Esophagus squamous epithelium (tissue), 5 donors: ENCODE measurements around the gene ACVR1B. TPM values are rescaled to one million over a fixed set of nuclear protein-coding genes. Genes with fewer than 3 reads are reported as not detected.

Experiments used
- DNase-seq: peaks from one replicate; lab custom pipeline; 2025; lab: John Stamatoyannopoulos, UW
- H3K27ac ChIP-seq, 4 donors: fragments of 200-600 bp; sonication (generic); one replicate each; pipeline ENCODE4 v1.5.1; 2016 to 2019; ENCODE audit warnings: mild to moderate bottlenecking in 1 of 4
- H3K27me3 ChIP-seq, 4 donors: fragments of 200-600 bp; sonication (generic); 1 replicate in 3 of 4; 2 replicates in 1 of 4; pipeline versions ENCODE4 v1.5.1 to v1.6.0; 2017 to 2021; ENCODE audit warnings: antibody characterized with exemption in 1 of 4
- H3K36me3 ChIP-seq, 3 donors: fragments of 200-600 bp; sonication (generic); one replicate each; pipeline ENCODE4 v1.5.1; 2016 to 2019
- H3K4me1 ChIP-seq, 3 donors: fragments of 200-600 bp; sonication (generic); one replicate each; pipeline ENCODE4 v1.5.1; 2017 to 2019
- H3K4me3 ChIP-seq, 4 donors: fragments of 200-600 bp; sonication (generic); 1 replicate in 3 of 4; 2 replicates in 1 of 4; pipeline ENCODE4 v1.5.1; 2016 to 2019; ENCODE audit warnings: mild to moderate bottlenecking in 2 of 4, moderate library complexity in 1 of 4
- H3K9me3 ChIP-seq, 3 donors: fragments of 200-600 bp; sonication (generic); one replicate each; pipeline ENCODE4 v1.5.1; 2016 to 2019
- POLR2A ChIP-seq, 4 donors: fragments of 450-650 bp; IDR thresholded peaks; one replicate each; pipeline ENCODE4 v1.6.1; 2017; ENCODE audit warnings: antibody characterized with exemption in 4 of 4, mild to moderate bottlenecking in 4 of 4, moderate library complexity in 3 of 4
- WGBS, 2 donors: methylation state at CpG; one replicate each; pipeline ENCODE4 v1.1.5; 2018; 5-methylcytosine and 5-hydroxymethylcytosine counted together
- intact Hi-C: fragments of 100-400 bp; cut with DNase I; formaldehyde crosslinking; loops from one replicate; pipeline ENCODE4 v1.15.0; 2022
- total RNA-seq, 4 donors: library from RNA; depleted of rRNA; stranded (reverse); fragments of >200 nt; gene quantifications; one replicate each; pipeline ENCODE4 v1.1.0, GENCODE V29; 2016
- TF ChIP-seq, protein P1 (sequence below), 6 experiments: fragments of 450-650 bp in 4 of 6; fragments of 200-600 bp in 2 of 6; sonication (generic) in 2 of 6; IDR thresholded peaks; one replicate each; pipeline ENCODE4 v1.5.1; 2016 to 2019; ENCODE audit warnings: antibody characterized with exemption in 6 of 6, mild to moderate bottlenecking in 4 of 6, moderate library complexity in 4 of 6
- donor health status: DM: yes; HTN: yes; CAD: no.

Gene ACVR1B
- total RNA-seq, 4 donors from 2014 or later = 11.4 to 31.7 (median 16.8) TPM

DNA sequence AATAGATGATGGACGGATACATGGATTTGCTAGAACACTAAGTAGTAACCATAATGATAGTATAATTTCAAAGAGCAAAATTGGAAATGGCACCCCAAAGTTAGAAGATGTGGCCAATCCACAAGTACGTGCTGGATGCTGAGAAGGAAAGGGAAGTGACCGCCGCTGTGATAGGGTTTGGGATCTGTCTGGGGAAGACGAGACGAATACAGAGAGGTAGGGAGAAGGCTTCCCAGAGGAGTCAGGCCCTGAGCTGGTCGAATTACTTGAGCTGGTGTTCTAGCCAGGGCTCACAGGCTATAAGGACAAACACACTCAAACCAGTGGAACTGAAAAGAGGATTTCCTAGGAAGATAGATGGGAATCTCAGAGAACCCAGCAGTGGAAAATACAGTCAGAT is 9.4 kb upstream of the ACVR1B start:
- Histone ChIP-seq H3K4me1 (peaks cover 18 to 57% (median 18%) of the 10 kb centered on the region in 3 donors), H3K27ac (peak overlapping the region; percentile 25 to 89 (median 76)), H3K4me3 (no peak overlapping the region), H3K27me3 (no peaks in the 10 kb centered on the region), H3K9me3 (peaks cover 0 to 10% (median 10%) of the 10 kb centered on the region in 3 donors), H3K36me3 (no peaks in the 10 kb centered on the region)
- intact Hi-C loops = no loop called here
- TF ChIP-seq POLR2A (IDR thresholded peaks at IDR 0.05) = no peak
- TF ChIP-seq, protein P1, sequence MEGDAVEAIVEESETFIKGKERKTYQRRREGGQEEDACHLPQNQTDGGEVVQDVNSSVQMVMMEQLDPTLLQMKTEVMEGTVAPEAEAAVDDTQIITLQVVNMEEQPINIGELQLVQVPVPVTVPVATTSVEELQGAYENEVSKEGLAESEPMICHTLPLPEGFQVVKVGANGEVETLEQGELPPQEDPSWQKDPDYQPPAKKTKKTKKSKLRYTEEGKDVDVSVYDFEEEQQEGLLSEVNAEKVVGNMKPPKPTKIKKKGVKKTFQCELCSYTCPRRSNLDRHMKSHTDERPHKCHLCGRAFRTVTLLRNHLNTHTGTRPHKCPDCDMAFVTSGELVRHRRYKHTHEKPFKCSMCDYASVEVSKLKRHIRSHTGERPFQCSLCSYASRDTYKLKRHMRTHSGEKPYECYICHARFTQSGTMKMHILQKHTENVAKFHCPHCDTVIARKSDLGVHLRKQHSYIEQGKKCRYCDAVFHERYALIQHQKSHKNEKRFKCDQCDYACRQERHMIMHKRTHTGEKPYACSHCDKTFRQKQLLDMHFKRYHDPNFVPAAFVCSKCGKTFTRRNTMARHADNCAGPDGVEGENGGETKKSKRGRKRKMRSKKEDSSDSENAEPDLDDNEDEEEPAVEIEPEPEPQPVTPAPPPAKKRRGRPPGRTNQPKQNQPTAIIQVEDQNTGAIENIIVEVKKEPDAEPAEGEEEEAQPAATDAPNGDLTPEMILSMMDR (IDR thresholded peaks at IDR 0.05) = no peak
- no peak for DNase-seq
- WGBS, 2 donors = 75 to 80% methylated on average over 7 of the region's 7 CpGs

DNA sequence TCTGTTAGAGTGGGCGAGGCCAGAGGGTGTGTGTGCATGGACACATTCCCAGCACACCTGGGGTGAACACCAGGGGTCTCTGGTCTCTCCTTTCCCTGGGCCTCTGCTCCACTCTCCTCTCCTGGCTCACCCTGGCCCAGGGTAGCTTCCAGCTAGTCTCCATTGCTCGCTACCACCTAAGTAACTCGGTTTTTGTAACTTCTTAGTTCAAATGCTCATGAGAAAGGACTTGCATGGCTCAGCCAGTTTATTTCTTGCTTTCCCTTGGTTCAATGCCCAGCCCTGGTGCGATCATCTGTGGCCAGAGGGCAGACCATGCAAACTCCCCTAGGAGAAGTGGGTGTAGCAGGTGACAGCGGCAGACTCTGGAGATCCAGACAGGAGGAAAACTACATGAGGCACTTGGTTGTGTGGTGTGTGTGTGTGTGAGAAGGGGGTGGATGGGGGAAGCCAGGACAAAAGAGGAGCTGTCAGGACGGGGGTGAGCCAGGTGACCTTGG is 8.9 kb upstream of the ACVR1B start:
- 60 to 79% methylated on average over 4 to 6 of the region's 6 CpGs for WGBS, 2 donors
- no peak for DNase-seq
- Histone ChIP-seq H3K9me3 (peaks cover 0 to 10% (median 10%) of the 10 kb centered on the region in 3 donors), H3K27ac (peak overlapping the region; percentile 25 to 89 (median 76)), H3K27me3 (no peaks in the 10 kb centered on the region), H3K4me1 (peaks cover 18 to 57% (median 18%) of the 10 kb centered on the region in 3 donors), H3K4me3 (no peak overlapping the region), H3K36me3 (no peaks in the 10 kb centered on the region)
- TF ChIP-seq POLR2A (IDR thresholded peaks at IDR 0.05) = no peak
- intact Hi-C loops = no loop called here

DNA sequence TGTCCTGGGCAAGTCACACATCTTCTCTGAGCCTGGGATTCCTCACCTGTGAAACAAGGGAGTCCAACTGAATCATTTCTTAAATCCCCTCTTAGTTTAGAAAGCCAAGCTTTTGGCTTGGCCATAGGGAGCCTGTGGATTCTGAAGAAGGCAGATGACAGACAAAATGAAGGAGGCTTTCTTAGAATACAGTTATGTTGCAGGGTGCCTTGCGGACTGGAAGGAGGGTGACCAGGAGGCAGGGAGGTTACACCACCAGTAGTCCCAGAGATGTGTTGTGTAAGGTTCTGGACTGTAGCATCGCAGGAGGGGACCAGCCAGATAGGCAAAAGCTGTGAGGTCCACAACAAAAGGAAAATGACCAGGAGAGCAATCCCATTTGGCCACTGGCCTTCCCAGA is 8.2 kb upstream of the ACVR1B start:
- TF ChIP-seq, protein P1 (IDR thresholded peaks at IDR 0.05) = no peak
- no peak for TF ChIP-seq POLR2A (IDR thresholded peaks at IDR 0.05)
- H3K4me1 ChIP-seq = peaks cover 13 to 50% (median 18%) of the 10 kb centered on the region in 3 donors
- H3K9me3 ChIP-seq = peaks cover 0 to 10% (median 10%) of the 10 kb centered on the region in 3 donors
- H3K27ac ChIP-seq = no peak overlapping the region
- H3K36me3 ChIP-seq = no peaks in the 10 kb centered on the region
- intact Hi-C loops = no loop called here
- DNase-seq = no peak
- WGBS, 2 donors = 100% methylated on average over 2 of the region's 2 CpGs; no CpG with 5 or more reads in 1 of the 2 donors
- H3K4me3 ChIP-seq = no peak overlapping the region
- no peaks in the 10 kb centered on the region for H3K27me3 ChIP-seq

DNA sequence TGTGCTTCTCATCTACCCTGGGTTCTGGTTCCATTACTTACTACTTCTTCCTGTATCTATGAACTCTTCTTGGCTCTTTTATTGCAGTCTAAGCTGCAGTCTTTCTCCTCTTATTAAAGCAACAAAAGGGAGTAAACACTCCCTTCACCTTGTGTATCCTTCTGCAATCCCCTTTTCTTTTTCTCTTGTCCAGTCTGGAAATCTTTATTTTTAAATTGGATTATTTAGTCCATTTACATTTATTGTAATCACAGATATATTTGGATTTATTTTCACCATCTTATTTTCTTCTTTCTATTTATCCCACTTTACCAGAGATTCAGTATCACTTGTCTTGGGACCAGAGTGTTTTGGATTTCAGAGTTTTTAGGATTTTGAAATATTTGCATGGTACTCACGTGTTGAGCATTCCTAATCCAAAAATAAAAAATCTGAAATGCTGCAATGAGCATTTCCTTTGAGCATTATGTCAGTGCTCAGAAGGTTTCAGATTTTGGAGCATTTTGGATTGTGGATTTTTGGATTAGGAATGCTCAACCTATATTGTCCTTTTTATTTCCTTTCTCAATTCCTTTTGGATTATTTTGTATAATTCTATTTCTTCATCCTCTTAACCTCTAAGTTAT is 6.8 kb upstream of the ACVR1B start:
- no peaks in the 10 kb centered on the region for H3K36me3 ChIP-seq
- TF ChIP-seq POLR2A (IDR thresholded peaks at IDR 0.05) = no peak
- TF ChIP-seq, protein P1 (IDR thresholded peaks at IDR 0.05) = no peak
- DNase-seq = no peak
- H3K27me3 ChIP-seq = no peaks in the 10 kb centered on the region
- peaks cover 0 to 10% (median 10%) of the 10 kb centered on the region in 3 donors for H3K9me3 ChIP-seq
- 75 to 84% methylated on average over 1 of the region's 1 CpG for WGBS, 2 donors
- peaks cover 10 to 36% (median 18%) of the 10 kb centered on the region in 3 donors for H3K4me1 ChIP-seq
- no peak overlapping the region for H3K4me3 ChIP-seq
- intact Hi-C loops = no loop called here
- no peak overlapping the region for H3K27ac ChIP-seq

DNA sequence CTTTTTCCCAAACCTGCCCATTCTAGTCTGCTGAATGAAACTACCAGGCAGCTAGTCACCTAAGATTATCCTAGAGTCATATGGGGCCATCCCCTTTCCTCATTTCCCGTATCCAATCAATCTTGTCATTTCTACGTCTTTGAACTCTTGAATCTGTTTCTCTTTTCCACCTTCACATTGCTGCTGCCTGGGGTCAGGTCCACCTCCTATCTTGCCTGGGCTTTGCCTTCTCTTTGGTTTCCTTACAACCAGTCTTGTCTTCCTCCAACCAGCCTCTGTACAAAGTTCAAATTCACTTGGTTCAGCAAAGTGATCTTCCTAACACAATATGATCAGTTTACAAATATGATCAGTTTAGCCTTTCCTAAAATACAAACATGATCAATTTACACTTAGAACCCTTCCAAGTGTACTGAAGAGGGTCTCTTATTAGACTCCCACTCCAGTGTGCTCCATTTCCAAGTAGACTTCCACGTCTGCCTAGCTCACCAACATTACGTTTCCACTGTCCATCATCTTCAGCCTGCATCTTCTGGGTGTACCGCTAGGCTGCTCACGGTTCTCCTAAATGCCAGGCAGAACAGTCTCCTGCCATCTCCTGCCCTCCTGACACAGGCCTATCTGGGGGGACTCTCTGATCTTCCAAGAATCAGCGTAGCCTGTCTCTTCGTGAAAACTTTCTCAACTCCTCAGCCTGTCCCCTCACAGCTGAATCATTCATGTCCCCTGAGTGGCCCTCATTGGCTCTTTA is 4.1 kb upstream of the ACVR1B start:
- DNase-seq = no peak
- WGBS, 2 donors = 87 to 92% methylated on average over 8 of the region's 8 CpGs
- H3K9me3 ChIP-seq = peaks cover 0 to 10% (median 10%) of the 10 kb centered on the region in 3 donors
- intact Hi-C loops = no loop called here
- H3K27ac ChIP-seq = no peak overlapping the region
- H3K27me3 ChIP-seq = no peaks in the 10 kb centered on the region
- no peak overlapping the region for H3K4me3 ChIP-seq
- TF ChIP-seq POLR2A (IDR thresholded peaks at IDR 0.05) = no peak
- no peaks in the 10 kb centered on the region for H3K36me3 ChIP-seq
- H3K4me1 ChIP-seq = peaks cover 1 to 19% (median 3%) of the 10 kb centered on the region in 3 donors

DNA sequence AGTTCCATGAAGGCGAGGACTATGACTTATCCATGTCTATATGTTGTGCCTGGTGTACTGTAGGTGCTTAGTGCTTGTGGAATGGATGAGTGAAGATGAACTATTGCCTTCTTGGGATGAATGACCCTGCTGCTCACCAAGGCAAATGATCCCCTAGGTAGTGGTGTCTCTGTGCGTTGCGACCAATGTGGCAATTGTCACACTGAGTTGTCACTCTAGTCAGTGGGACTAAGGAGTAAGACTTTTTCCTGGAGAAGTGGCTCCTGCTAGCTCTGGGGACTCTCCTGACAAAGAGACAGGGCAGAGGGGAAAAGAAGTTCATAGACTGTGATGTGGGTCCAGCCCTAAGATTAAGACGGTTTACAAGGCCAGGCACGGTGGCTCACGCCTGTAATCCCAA is 3.4 kb upstream of the ACVR1B start:
- H3K27ac ChIP-seq = no peak overlapping the region
- peaks cover 0 to 19% (median 7%) of the 10 kb centered on the region in 3 donors for H3K4me1 ChIP-seq
- TF ChIP-seq, protein P1 (IDR thresholded peaks at IDR 0.05) = no peak
- no peak for TF ChIP-seq POLR2A (IDR thresholded peaks at IDR 0.05)
- no peak overlapping the region for H3K4me3 ChIP-seq
- H3K27me3 ChIP-seq = no peaks in the 10 kb centered on the region
- WGBS, 2 donors = 95% methylated on average over 4 to 6 of the region's 6 CpGs
- peaks cover 0 to 10% (median 10%) of the 10 kb centered on the region in 3 donors for H3K9me3 ChIP-seq
- intact Hi-C loops = no loop called here
- no peaks in the 10 kb centered on the region for H3K36me3 ChIP-seq
- DNase-seq = no peak
